PC-3 (cell line): ENCODE measurements around the gene COL1A1.

Experiments
- EZH2 ChIP-seq: fragments of 300-600 bp; sonication (generic); IDR thresholded peaks from one replicate; pipeline ENCODE4 v1.6.1; 2017; ENCODE audit warnings: antibody characterized with exemption, mild to moderate bottlenecking, low read length; ENCODE audit not compliant: unreplicated experiment
- EZH2phosphoT487 ChIP-seq: fragments of 300-600 bp; sonication (generic); IDR thresholded peaks from 2 replicates; pipeline ENCODE4 v1.6.1; 2018; ENCODE audit warnings: mild to moderate bottlenecking, antibody characterized with exemption, low read length, borderline replicate concordance
- TF ChIP-seq, protein P1 (sequence below): fragments of 300-600 bp; sonication (generic); conservative IDR thresholded peaks from 2 replicates; pipeline ENCODE4 v1.5.1; 2017; ENCODE audit warnings: antibody characterized with exemption, low read depth, mild to moderate bottlenecking, low read length

DNA sequence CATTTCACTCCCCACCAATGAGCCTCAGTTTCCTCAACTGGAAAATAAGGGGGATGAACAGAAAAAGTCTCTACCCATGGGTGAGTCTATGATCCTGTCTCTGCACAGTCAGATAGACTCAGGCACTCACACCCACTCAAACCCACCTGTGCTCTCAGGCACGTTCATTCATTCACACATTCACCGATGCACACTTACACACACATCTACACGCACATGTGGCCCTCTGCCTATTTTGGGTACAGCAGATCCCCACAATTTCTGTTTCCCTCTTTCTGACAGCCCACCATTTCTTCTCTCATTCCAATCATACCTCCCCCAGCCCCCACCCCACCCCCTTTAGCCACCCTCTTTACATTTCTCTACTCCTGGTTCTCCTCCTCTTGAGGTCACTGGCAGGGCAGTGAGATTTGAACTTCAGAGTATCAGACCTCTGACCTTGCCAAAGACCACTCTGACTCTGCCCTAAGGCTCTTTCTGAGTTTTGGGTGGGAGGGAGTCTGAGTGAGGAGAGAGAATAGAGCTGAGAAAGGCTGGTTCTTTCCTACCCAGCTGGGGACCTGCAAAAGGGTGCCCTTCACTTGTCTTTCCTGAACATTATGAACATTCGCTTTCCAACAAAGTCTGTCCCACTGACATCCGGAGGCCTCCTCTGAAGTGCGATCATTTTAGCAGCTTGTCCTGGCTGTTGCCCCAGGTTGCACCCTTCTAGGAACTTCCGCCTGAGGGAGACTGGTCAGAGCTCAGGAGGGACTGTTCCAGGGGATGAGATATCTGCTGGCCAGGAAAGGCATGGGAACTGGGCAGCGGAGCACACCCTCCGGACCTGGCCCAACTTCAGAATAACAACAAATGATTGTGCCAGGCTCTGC is 10.1 kb upstream of the COL1A1 start:
- TF ChIP-seq, protein P1, sequence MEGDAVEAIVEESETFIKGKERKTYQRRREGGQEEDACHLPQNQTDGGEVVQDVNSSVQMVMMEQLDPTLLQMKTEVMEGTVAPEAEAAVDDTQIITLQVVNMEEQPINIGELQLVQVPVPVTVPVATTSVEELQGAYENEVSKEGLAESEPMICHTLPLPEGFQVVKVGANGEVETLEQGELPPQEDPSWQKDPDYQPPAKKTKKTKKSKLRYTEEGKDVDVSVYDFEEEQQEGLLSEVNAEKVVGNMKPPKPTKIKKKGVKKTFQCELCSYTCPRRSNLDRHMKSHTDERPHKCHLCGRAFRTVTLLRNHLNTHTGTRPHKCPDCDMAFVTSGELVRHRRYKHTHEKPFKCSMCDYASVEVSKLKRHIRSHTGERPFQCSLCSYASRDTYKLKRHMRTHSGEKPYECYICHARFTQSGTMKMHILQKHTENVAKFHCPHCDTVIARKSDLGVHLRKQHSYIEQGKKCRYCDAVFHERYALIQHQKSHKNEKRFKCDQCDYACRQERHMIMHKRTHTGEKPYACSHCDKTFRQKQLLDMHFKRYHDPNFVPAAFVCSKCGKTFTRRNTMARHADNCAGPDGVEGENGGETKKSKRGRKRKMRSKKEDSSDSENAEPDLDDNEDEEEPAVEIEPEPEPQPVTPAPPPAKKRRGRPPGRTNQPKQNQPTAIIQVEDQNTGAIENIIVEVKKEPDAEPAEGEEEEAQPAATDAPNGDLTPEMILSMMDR, result no peak
- TF ChIP-seq EZH2 (no peak), EZH2phosphoT487 (no peak)
